Measurements from ENCODE around the gene ZNF92.

Gene ZNF92

GRCh38 chr7:65429642-65430343, 56.1 kb downstream of the ZNF92 start:
- DNase-seq = no peak

- DNase-seq = no peak
Observed at GRCh38 chr7:65430344-65431186, 56.9 kb downstream of the ZNF92 start.

GRCh38 chr7:65434307-65434706, 60.7 kb downstream of the ZNF92 start:
- DNase-seq = no peak

GRCh38 chr7:65436163-65436562, 62.5 kb downstream of the ZNF92 start:
- DNase-seq = no peak

GRCh38 chr7:65438598-65438997, 64.9 kb downstream of the ZNF92 start:
- peak; percentile 1 for DNase-seq

- DNase-seq = no peak
Observed at GRCh38 chr7:65441010-65441409, 67.4 kb downstream of the ZNF92 start.

- DNase-seq = no peak
Observed at GRCh38 chr7:65444205-65444842, 70.7 kb downstream of the ZNF92 start.

GRCh38 chr7:65444899-65445823, 71.5 kb downstream of the ZNF92 start:
- DNase-seq = no peak

- peak; percentile 9 for DNase-seq
Observed at GRCh38 chr7:65447041-65447440, 73.4 kb downstream of the ZNF92 start.

- DNase-seq = no peak
Observed at GRCh38 chr7:65448816-65449504, 75.3 kb downstream of the ZNF92 start.

GRCh38 chr7:65449505-65449852, 75.8 kb downstream of the ZNF92 start:
- no peak for DNase-seq
